Gastrocnemius medialis (tissue), 4 donors: ENCODE measurements around the gene WDCP.

ENCODE experiments used
- POLR2A ChIP-seq, 2 donors: fragments of 450-650 bp; IDR thresholded peaks; one replicate each; pipeline ENCODE4 v1.6.1; 2017; ENCODE audit warnings: antibody characterized with exemption in 2 of 2, mild to moderate bottlenecking in 2 of 2, moderate library complexity in 2 of 2
- TF ChIP-seq, protein P1 (sequence below), 5 experiments: fragments of 450-650 bp in 3 of 5; fragments of 200-600 bp in 2 of 5; sonication (generic) in 2 of 5; IDR thresholded peaks in 4 of 5; conservative IDR thresholded peaks in 1 of 5; 1 replicate in 4 of 5; 2 replicates in 1 of 5; pipeline ENCODE4 v1.5.1; 2016 to 2019; ENCODE audit warnings: antibody characterized with exemption in 5 of 5, mild to moderate bottlenecking in 3 of 5, moderate library complexity in 3 of 5

DNA sequence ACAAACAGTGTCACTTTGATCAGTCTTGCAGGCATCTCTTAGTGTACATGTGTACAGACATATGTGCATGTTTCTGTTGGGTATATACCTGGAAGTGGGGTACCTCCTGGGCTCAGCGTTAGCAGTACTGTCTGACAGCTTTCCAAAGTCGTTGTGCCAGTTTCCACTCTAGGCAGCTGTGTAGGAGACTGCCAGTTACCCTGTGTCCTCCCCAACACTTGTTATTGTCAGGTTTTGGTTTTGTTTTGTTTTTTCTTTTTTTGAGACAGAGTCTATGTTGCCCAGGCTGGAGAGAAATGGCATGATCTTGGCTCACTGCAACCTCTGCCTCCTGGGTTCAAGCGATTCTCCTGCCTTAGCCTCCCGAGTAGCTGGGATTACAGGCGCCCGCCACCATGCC is 8.6 kb upstream of the WDCP start:
- TF ChIP-seq, protein P1, sequence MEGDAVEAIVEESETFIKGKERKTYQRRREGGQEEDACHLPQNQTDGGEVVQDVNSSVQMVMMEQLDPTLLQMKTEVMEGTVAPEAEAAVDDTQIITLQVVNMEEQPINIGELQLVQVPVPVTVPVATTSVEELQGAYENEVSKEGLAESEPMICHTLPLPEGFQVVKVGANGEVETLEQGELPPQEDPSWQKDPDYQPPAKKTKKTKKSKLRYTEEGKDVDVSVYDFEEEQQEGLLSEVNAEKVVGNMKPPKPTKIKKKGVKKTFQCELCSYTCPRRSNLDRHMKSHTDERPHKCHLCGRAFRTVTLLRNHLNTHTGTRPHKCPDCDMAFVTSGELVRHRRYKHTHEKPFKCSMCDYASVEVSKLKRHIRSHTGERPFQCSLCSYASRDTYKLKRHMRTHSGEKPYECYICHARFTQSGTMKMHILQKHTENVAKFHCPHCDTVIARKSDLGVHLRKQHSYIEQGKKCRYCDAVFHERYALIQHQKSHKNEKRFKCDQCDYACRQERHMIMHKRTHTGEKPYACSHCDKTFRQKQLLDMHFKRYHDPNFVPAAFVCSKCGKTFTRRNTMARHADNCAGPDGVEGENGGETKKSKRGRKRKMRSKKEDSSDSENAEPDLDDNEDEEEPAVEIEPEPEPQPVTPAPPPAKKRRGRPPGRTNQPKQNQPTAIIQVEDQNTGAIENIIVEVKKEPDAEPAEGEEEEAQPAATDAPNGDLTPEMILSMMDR (IDR thresholded peaks at IDR 0.05 in 4 of 5, conservative IDR thresholded peaks at IDR 0.05 in 1 of 5) = no peak
- TF ChIP-seq POLR2A (IDR thresholded peaks at IDR 0.05) = no peak
